SK-N-SH treated with all-trans-retinoic acid at 6 μM for 48 hours (cell line): ENCODE data around the gene FTCDNL1.

Experiments used
- ESRRG ChIP-seq: fragments of 250-450 bp; sonication (Bioruptor Pico); IDR thresholded peaks from 2 replicates; pipeline ENCODE4 v1.6.1; 2021; ENCODE audit warnings: mild to moderate bottlenecking
- TOX ChIP-seq: fragments of 250-450 bp; sonication (Bioruptor Pico); IDR thresholded peaks from 2 replicates; pipeline ENCODE4 v1.8.0; 2021; ENCODE audit warnings: mild to moderate bottlenecking, moderate library complexity, borderline replicate concordance
- TF ChIP-seq, protein P1 (sequence below): fragments of 250-450 bp; sonication (Bioruptor Pico); IDR thresholded peaks from 2 replicates; pipeline ENCODE4 v1.8.0; 2020; ENCODE audit warnings: mild to moderate bottlenecking, moderate library complexity, borderline replicate concordance

DNA sequence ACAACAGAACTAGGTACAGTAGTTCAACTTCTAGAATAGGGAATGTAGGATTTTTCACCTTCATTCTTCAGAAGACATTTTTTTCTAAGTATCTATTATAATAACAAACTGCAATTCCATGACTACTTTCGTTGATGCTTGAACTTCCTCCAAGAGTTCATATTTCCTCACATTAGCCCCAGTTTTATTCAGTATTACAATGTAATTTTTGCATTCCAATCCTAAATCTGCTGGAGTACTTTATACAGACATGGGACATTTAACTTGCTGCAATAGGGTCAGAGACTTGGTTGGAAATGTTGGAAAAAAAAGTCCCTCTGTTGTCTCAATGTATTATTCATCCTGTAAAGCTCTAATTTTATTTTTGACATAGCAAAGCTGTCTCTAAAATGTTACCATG is 19.6 kb upstream of the FTCDNL1 start:
- no peak for TF ChIP-seq TOX
- TF ChIP-seq, protein P1, sequence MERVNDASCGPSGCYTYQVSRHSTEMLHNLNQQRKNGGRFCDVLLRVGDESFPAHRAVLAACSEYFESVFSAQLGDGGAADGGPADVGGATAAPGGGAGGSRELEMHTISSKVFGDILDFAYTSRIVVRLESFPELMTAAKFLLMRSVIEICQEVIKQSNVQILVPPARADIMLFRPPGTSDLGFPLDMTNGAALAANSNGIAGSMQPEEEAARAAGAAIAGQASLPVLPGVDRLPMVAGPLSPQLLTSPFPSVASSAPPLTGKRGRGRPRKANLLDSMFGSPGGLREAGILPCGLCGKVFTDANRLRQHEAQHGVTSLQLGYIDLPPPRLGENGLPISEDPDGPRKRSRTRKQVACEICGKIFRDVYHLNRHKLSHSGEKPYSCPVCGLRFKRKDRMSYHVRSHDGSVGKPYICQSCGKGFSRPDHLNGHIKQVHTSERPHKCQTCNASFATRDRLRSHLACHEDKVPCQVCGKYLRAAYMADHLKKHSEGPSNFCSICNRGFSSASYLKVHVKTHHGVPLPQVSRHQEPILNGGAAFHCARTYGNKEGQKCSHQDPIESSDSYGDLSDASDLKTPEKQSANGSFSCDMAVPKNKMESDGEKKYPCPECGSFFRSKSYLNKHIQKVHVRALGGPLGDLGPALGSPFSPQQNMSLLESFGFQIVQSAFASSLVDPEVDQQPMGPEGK, result no peak
- no peak for TF ChIP-seq ESRRG
